ENCODE data around the gene BCAR1. TPM values are rescaled to one million over a fixed set of nuclear protein-coding genes. Genes with fewer than 3 reads are reported as not detected.
A peak's percentile ranks its signal among the peaks of the same experiment; 100 is the strongest.

The BCAR1 gene
- total and polyA plus RNA-seq, 2 of the 13 experiments (the other 11 are each of a cell fraction or from before 2014, with no cell fraction given): 48.1 to 51.7 TPM

DNA sequence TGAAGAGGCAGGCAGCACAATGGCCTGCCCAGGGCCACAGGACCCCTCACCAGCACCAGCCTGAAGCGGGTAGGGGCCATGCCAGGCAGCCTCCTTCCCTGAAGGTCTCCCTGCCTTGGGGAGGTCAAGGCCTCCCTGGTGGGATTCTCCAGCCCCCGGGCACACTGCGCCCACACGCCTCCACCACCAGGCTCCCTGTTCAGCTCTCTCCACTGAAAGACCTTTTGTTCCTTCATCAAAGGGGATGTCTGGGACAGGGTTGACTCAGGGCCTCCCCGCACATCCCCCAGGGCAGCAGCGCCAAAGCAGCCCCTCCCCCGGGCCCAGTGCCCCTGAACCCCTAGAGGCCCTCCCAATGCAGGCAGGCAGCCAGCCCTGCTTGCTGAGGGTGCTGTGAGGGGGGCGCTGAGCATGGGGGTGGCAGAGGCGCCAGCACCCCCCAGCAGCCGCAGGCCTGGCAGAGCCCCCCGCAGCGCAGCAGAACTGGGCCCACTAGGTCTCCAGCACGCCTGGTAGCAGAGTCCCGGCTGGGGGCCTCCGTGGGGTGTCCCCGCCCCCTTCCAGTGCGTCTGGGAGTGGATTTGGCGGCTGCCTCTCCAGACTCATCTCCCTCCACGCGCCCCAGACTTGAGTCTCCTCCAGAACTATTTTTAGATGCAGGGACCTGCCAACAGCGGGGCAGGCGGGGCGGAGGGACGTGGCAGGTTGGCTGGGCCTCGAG lies 13.1 kb downstream of the BCAR1 start (continued):
- TF ChIP-seq ZNF761 (CRISPR knock-in tag; conservative IDR thresholded peaks at IDR 0.05) (no peak), HCFC1 (IDR thresholded peaks at IDR 0.05; ENCODE audit: low read depth, low read length) (no peak), ISX (CRISPR knock-in tag; conservative IDR thresholded peaks at IDR 0.05) (no peak), CCDC6 (CRISPR knock-in tag; IDR thresholded peaks at IDR 0.05) (no peak), ZNF672 (CRISPR knock-in tag; IDR thresholded peaks at IDR 0.05) (no peak), ZNF615 (CRISPR knock-in tag; IDR thresholded peaks at IDR 0.05; ENCODE audit: borderline replicate concordance) (no peak), NR2F1 (CRISPR knock-in tag; IDR thresholded peaks at IDR 0.05) (0 out of 4 replicates have a peak, but pooled peaks have one; percentile 21 to 42), SP5 (CRISPR knock-in tag; IDR thresholded peaks at IDR 0.05; ENCODE audit: borderline replicate concordance, low read depth) (peak; percentile 93), TCF12 (IDR thresholded peaks at IDR 0.05) (no peak), TCF12 (CRISPR knock-in tag; IDR thresholded peaks at IDR 0.05) (peak; percentile 54; the same call in 1 of the 2 replicates), NFE2 (CRISPR knock-in tag; IDR thresholded peaks at IDR 0.05) (no peak), NR2C2 (CRISPR knock-in tag; IDR thresholded peaks at IDR 0.05; ENCODE audit: borderline replicate concordance) (no peak), PHF8 (CRISPR knock-in tag; IDR thresholded peaks at IDR 0.05) (peak; percentile 48), ZNF382 (CRISPR knock-in tag; IDR thresholded peaks at IDR 0.05; ENCODE audit: borderline replicate concordance) (no peak), ZC3H4 (CRISPR knock-in tag; IDR thresholded peaks at IDR 0.05; ENCODE audit: borderline replicate concordance) (no peak), ZNF607 (CRISPR knock-in tag; IDR thresholded peaks at IDR 0.05; ENCODE audit: borderline replicate concordance) (no peak), ETV5 (CRISPR knock-in tag; IDR thresholded peaks at IDR 0.05; ENCODE audit: borderline replicate concordance) (peak; percentile 74; the same call in 1 of the 2 replicates), SOX13 (IDR thresholded peaks at IDR 0.05) (no peak), SOX13 (CRISPR knock-in tag; conservative IDR thresholded peaks at IDR 0.05 in 1 of 2, IDR thresholded peaks at IDR 0.05 in 1 of 2) (peak in 1 of 2 experiments; percentile 84; a peak in 2 of 4 replicates), FOXP1 (IDR thresholded peaks at IDR 0.05) (no peak), FOXP1 (CRISPR knock-in tag; IDR thresholded peaks at IDR 0.05) (no peak), ZNF788 (CRISPR knock-in tag; IDR thresholded peaks at IDR 0.05; ENCODE audit: borderline replicate concordance) (0 out of 2 replicates have a peak, but pooled peaks have one; percentile 26), RAD51 (IDR thresholded peaks at IDR 0.05; ENCODE audit: borderline replicate concordance) (no peak)
- TF ChIP-seq, protein P1, sequence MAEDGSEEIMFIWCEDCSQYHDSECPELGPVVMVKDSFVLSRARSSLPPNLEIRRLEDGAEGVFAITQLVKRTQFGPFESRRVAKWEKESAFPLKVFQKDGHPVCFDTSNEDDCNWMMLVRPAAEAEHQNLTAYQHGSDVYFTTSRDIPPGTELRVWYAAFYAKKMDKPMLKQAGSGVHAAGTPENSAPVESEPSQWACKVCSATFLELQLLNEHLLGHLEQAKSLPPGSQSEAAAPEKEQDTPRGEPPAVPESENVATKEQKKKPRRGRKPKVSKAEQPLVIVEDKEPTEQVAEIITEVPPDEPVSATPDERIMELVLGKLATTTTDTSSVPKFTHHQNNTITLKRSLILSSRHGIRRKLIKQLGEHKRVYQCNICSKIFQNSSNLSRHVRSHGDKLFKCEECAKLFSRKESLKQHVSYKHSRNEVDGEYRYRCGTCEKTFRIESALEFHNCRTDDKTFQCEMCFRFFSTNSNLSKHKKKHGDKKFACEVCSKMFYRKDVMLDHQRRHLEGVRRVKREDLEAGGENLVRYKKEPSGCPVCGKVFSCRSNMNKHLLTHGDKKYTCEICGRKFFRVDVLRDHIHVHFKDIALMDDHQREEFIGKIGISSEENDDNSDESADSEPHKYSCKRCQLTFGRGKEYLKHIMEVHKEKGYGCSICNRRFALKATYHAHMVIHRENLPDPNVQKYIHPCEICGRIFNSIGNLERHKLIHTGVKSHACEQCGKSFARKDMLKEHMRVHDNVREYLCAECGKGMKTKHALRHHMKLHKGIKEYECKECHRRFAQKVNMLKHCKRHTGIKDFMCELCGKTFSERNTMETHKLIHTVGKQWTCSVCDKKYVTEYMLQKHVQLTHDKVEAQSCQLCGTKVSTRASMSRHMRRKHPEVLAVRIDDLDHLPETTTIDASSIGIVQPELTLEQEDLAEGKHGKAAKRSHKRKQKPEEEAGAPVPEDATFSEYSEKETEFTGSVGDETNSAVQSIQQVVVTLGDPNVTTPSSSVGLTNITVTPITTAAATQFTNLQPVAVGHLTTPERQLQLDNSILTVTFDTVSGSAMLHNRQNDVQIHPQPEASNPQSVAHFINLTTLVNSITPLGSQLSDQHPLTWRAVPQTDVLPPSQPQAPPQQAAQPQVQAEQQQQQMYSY (CRISPR knock-in tag; IDR thresholded peaks at IDR 0.05): no peak
- TF ChIP-seq, protein P2, sequence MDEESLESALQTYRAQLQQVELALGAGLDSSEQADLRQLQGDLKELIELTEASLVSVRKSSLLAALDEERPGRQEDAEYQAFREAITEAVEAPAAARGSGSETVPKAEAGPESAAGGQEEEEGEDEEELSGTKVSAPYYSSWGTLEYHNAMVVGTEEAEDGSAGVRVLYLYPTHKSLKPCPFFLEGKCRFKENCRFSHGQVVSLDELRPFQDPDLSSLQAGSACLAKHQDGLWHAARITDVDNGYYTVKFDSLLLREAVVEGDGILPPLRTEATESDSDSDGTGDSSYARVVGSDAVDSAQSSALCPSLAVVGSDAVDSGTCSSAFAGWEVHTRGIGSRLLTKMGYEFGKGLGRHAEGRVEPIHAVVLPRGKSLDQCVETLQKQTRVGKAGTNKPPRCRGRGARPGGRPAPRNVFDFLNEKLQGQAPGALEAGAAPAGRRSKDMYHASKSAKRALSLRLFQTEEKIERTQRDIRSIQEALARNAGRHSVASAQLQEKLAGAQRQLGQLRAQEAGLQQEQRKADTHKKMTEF (CRISPR knock-in tag; IDR thresholded peaks at IDR 0.05): peak; percentile 62; the same call in 1 of the 2 replicates
- TF ChIP-seq, protein P3, sequence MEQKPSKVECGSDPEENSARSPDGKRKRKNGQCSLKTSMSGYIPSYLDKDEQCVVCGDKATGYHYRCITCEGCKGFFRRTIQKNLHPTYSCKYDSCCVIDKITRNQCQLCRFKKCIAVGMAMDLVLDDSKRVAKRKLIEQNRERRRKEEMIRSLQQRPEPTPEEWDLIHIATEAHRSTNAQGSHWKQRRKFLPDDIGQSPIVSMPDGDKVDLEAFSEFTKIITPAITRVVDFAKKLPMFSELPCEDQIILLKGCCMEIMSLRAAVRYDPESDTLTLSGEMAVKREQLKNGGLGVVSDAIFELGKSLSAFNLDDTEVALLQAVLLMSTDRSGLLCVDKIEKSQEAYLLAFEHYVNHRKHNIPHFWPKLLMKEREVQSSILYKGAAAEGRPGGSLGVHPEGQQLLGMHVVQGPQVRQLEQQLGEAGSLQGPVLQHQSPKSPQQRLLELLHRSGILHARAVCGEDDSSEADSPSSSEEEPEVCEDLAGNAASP (CRISPR knock-in tag; IDR thresholded peaks at IDR 0.05; ENCODE audit: borderline replicate concordance): peak; percentile 70; the same call in 1 of the 2 replicates

Data from HepG2 (cell line).